ENCODE results near the gene MRTFA. TPM values are rescaled to one million over a fixed set of nuclear protein-coding genes. Genes with fewer than 3 reads are reported as not detected.

Gene MRTFA
- total RNA-seq, 2 experiments from 2014 or later, result 47.7 to 66.9 TPM

- no peaks in the 10 kb centered on the region for H3K9me3 ChIP-seq (ENCODE audit: low read length)
- no TSS peak for BruUV-seq (replicated peaks)
- H3K79me2 ChIP-seq (ENCODE audit: insufficient read depth, low read depth, low read length), result no peaks in the 10 kb centered on the region
- no peak overlapping the region for H3K4me2 ChIP-seq (ENCODE audit: low read length)
- H3K36me3 ChIP-seq (ENCODE audit: insufficient read depth, low read length), result no peaks in the 10 kb centered on the region
- CTCF ChIA-PET (ENCODE audit: unreplicated experiment), result no interaction called here
- intact Hi-C loops (cut with micrococcal nuclease; ENCODE audit: unreplicated experiment), result loop anchor here (10.0 kb wide), 1 partner anchor 266 kb away; the partner anchor contains the start of gene SGSM3
- POLR2A ChIA-PET, result interaction anchor here (0.8 kb wide), 1 partner anchor 107 kb away, joined by 3 read pairs; no protein-coding TSS in a partner anchor
- H3K4me1 ChIP-seq (ENCODE audit: insufficient read depth, low read length, poor library complexity, severe bottlenecking), result peaks cover 19% of the 10 kb centered on the region
- DNase-seq (ENCODE audit: low spot score), result no peak
- H3K27ac ChIP-seq (ENCODE audit: low read depth, low read length, poor library complexity, severe bottlenecking), result no peak overlapping the region
- no peaks in the 10 kb centered on the region for H4K20me1 ChIP-seq (ENCODE audit: insufficient read depth, low read length)
- H2AFZ ChIP-seq (ENCODE audit: low read length), result no peak overlapping the region
- no peaks in the 10 kb centered on the region for H3K9me2 ChIP-seq (ENCODE audit: insufficient read depth, low read length)
- TF ChIP-seq EZH2phosphoT487 (IDR thresholded peaks at IDR 0.05; ENCODE audit: borderline replicate concordance, low read depth, low read length), result no peak
- TF ChIP-seq, protein P1, sequence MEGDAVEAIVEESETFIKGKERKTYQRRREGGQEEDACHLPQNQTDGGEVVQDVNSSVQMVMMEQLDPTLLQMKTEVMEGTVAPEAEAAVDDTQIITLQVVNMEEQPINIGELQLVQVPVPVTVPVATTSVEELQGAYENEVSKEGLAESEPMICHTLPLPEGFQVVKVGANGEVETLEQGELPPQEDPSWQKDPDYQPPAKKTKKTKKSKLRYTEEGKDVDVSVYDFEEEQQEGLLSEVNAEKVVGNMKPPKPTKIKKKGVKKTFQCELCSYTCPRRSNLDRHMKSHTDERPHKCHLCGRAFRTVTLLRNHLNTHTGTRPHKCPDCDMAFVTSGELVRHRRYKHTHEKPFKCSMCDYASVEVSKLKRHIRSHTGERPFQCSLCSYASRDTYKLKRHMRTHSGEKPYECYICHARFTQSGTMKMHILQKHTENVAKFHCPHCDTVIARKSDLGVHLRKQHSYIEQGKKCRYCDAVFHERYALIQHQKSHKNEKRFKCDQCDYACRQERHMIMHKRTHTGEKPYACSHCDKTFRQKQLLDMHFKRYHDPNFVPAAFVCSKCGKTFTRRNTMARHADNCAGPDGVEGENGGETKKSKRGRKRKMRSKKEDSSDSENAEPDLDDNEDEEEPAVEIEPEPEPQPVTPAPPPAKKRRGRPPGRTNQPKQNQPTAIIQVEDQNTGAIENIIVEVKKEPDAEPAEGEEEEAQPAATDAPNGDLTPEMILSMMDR (conservative IDR thresholded peaks at IDR 0.05; ENCODE audit: low read length), result no peak
- no peak overlapping the region for H3K4me3 ChIP-seq (ENCODE audit: low read depth, low read length, poor library complexity, severe bottlenecking)
Observed at GRCh38 chr22:40641269-40641668, 4.8 kb upstream of the MRTFA start.

DNA sequence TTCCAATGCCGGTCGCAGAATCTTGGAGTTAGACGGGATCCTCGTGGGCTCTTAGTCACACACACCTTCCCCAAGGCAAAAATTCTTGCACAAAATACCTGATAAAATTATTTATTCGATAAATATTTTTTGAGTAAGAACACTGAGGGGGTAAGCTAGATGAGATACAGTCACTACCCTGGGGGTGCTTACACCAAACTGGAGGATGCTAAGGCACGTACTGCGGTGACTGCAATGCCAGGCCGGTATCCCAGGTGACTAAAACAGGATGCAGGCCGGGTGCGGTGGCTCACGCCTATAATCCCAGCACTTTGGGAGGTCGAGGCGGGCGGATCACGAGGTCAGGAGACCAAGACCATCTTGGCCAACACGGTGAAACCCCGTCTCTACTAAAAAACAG lies 1.7 kb upstream of the MRTFA start:
- Histone ChIP-seq H3K4me3 (ENCODE audit: low read depth, low read length, poor library complexity, severe bottlenecking) (peak overlapping the region; percentile 83), H3K36me3 (ENCODE audit: insufficient read depth, low read length) (no peaks in the 10 kb centered on the region), H3K79me2 (ENCODE audit: insufficient read depth, low read depth, low read length) (peaks cover 27% of the 10 kb centered on the region), H3K9me2 (ENCODE audit: insufficient read depth, low read length) (no peaks in the 10 kb centered on the region), H3K9me3 (ENCODE audit: low read length) (no peaks in the 10 kb centered on the region), H4K20me1 (ENCODE audit: insufficient read depth, low read length) (0 out of 2 replicates have a peak, but pooled peaks cover 5% of the 10 kb centered on the region), H3K4me1 (ENCODE audit: insufficient read depth, low read length, poor library complexity, severe bottlenecking) (peaks cover 17% of the 10 kb centered on the region), H3K4me2 (ENCODE audit: low read length) (peak overlapping the region; percentile 88), H3K27ac (ENCODE audit: low read depth, low read length, poor library complexity, severe bottlenecking) (no peak overlapping the region), H2AFZ (ENCODE audit: low read length) (peak overlapping the region; percentile 96)
- intact Hi-C loops (cut with micrococcal nuclease; ENCODE audit: unreplicated experiment), result loop anchor here (5.0 kb wide), 1 partner anchor 46 kb away; no protein-coding TSS in a partner anchor
- TF ChIP-seq, protein P1 (conservative IDR thresholded peaks at IDR 0.05; ENCODE audit: low read length), result no peak
- TF ChIP-seq EZH2phosphoT487 (IDR thresholded peaks at IDR 0.05; ENCODE audit: borderline replicate concordance, low read depth, low read length), result no peak
- no peak for DNase-seq (ENCODE audit: low spot score)
- ChIA-PET CTCF (ENCODE audit: unreplicated experiment) (no interaction called here), POLR2A (no interaction called here)
- no TSS peak for BruUV-seq (replicated peaks)
